Kidney (tissue), 14 donors: ENCODE results near the gene ITGB8. TPM values are rescaled to one million over a fixed set of nuclear protein-coding genes. Genes with fewer than 3 reads are reported as not detected.

Experiments used
- DNase-seq, 5 donors: peaks; one replicate each; pipeline ENCODE4 v3.0.0-alpha.2; 2013 to 2020
- FAIRE-seq: peaks from 2 replicates; lab custom pipeline; 2012; peaks lifted over from hg19 to GRCh38; lab: Jason Lieb, UNC
- H3K27ac ChIP-seq, 2 donors: one replicate each; pipeline ENCODE4 v1.7.0; 2013; ENCODE audit warnings: low read depth in 2 of 2, low read length in 2 of 2, inconsistent platforms in 1 of 2
- H3K27me3 ChIP-seq: one replicate; pipeline ENCODE4 v1.7.1; 2013; ENCODE audit warnings: low read length, inconsistent platforms; ENCODE audit not compliant: control insufficient read depth, insufficient read depth
- H3K36me3 ChIP-seq, 3 donors: one replicate each; pipeline versions ENCODE4 v1.7.0 to v1.7.1; 2013; ENCODE audit warnings: low read length in 3 of 3, control low read depth in 1 of 3, inconsistent platforms in 1 of 3; ENCODE audit not compliant: insufficient read depth in 3 of 3, control insufficient read depth in 2 of 3
- H3K4me1 ChIP-seq, 3 donors: one replicate each; pipeline versions ENCODE4 v1.7.0 to v1.7.1; 2013; ENCODE audit warnings: low read length in 3 of 3, inconsistent platforms in 1 of 3, low read depth in 1 of 3; ENCODE audit not compliant: control insufficient read depth in 2 of 3, insufficient read depth in 2 of 3
- H3K4me3 ChIP-seq, 3 donors: one replicate each; pipeline versions ENCODE4 v1.7.0 to v1.8.1; 2013; ENCODE audit warnings: low read length in 3 of 3, control low read depth in 1 of 3, inconsistent platforms in 1 of 3
- H3K9ac ChIP-seq, 3 donors: one replicate each; pipeline versions ENCODE4 v1.7.0 to v1.7.1; 2013; ENCODE audit warnings: low read length in 3 of 3, control low read depth in 1 of 3, inconsistent platforms in 1 of 3
- H3K9me3 ChIP-seq, 3 donors: one replicate each; pipeline versions ENCODE4 v1.7.0 to v1.7.1; 2013; ENCODE audit warnings: low read length in 3 of 3, control low read depth in 1 of 3, inconsistent platforms in 1 of 3; ENCODE audit not compliant: control insufficient read depth in 2 of 3, insufficient read depth in 1 of 3
- CTCF ChIP-seq: IDR thresholded peaks from 3 replicates; pipeline ENCODE4 v1.5.1; 2012; ENCODE audit warnings: mild to moderate bottlenecking, moderate library complexity, borderline replicate concordance; ENCODE audit not compliant: insufficient read depth; ENCODE audit errors: extremely low read depth
- intact Hi-C: fragments of 100-400 bp; cut with DNase I; formaldehyde crosslinking; loops from one replicate; pipeline ENCODE4 v1.11.1; 2022
- polyA plus RNA-seq: library from polyadenylated mRNA; stranded (reverse); fragments of 350-450 nt; fragmentation: Illumina TruSeq; extraction: RNeasy Lipid Tissue Mini Kit (QIAGEN cat#74804); gene quantifications from one replicate; pipeline ENCODE4 v1.2.3, GENCODE V29; 2014; ENCODE audit warnings: low read depth, low replicate concordance; ENCODE audit not compliant: insufficient read depth
- total RNA-seq: library from RNA; stranded (reverse); fragmentation: NEBNext Ultra II Directional; extraction: Animal tissue kit (Norgen Biotek cat#: 25700); gene quantifications from one replicate; pipeline ENCODE4 v1.2.1, GENCODE V29; 2021
- donor health status: control.
- donor health status: control.
- donor health status: control.
- donor health status: control.
- donor health status: control.
- donor health status: DM: yes; HTN: yes; CAD: no.
- donor health status: Normal renal cell carcinoma (clear cell type).

The ITGB8 gene
- total and polyA plus RNA-seq, 2 donors from 2014 or later = 10.3 to 213 TPM

- intact Hi-C loops = no loop called here
- DNase-seq (no peak), FAIRE-seq (no peak)
- no peaks in the 10 kb centered on the region for H3K27me3 ChIP-seq
- H3K9me3 ChIP-seq = no peaks in the 10 kb centered on the region
- TF ChIP-seq CTCF = no peak
- no peaks in the 10 kb centered on the region for H3K4me1 ChIP-seq
- no peak overlapping the region for H3K4me3 ChIP-seq
- H3K27ac ChIP-seq = no peak overlapping the region
- H3K9ac ChIP-seq = no peak overlapping the region
- H3K36me3 ChIP-seq = peaks cover 2 to 6% (median 3%) of the 10 kb centered on the region in 3 donors
Observed at GRCh38 chr7:20338285-20338684, 7.6 kb downstream of the ITGB8 start.

GRCh38 chr7:20340839-20341238, 10.1 kb downstream of the ITGB8 start:
- no peaks in the 10 kb centered on the region for H3K4me1 ChIP-seq
- no peak for TF ChIP-seq CTCF
- no peak overlapping the region for H3K27ac ChIP-seq
- no peaks in the 10 kb centered on the region for H3K9me3 ChIP-seq
- H3K27me3 ChIP-seq = no peaks in the 10 kb centered on the region
- intact Hi-C loops = no loop called here
- no peak overlapping the region for H3K4me3 ChIP-seq
- FAIRE-seq = no peak
- peak in 2 of 5 donors; percentile 20 to 58 for DNase-seq
- H3K36me3 ChIP-seq = peaks cover 2 to 6% (median 3%) of the 10 kb centered on the region in 3 donors
- H3K9ac ChIP-seq = no peak overlapping the region

GRCh38 chr7:20343205-20343604, 12.5 kb downstream of the ITGB8 start:
- Histone ChIP-seq H3K4me3 (no peak overlapping the region), H3K9me3 (no peaks in the 10 kb centered on the region), H3K27ac (no peak overlapping the region), H3K36me3 (peaks cover 0 to 6% (median 3%) of the 10 kb centered on the region in 3 donors), H3K27me3 (no peaks in the 10 kb centered on the region), H3K9ac (no peak overlapping the region), H3K4me1 (no peaks in the 10 kb centered on the region)
- TF ChIP-seq CTCF = peak; percentile 13
- FAIRE-seq (no peak), DNase-seq (no peak)
- intact Hi-C loops = no loop called here

- Histone ChIP-seq H3K9ac (no peak overlapping the region), H3K36me3 (peaks cover 0 to 6% (median 3%) of the 10 kb centered on the region in 3 donors), H3K9me3 (no peaks in the 10 kb centered on the region), H3K27me3 (no peaks in the 10 kb centered on the region), H3K4me3 (no peak overlapping the region), H3K4me1 (no peaks in the 10 kb centered on the region), H3K27ac (no peak overlapping the region)
- intact Hi-C loops = no loop called here
- DNase-seq = no peak
- TF ChIP-seq CTCF = no peak
- FAIRE-seq = no peak
Observed at GRCh38 chr7:20343941-20344340, 13.2 kb downstream of the ITGB8 start.
